Stimulated activated effector memory CD8-positive, alpha-beta T cell treated with anti-CD3 and anti-CD28 coated beads, Interleukin-12 subunit alpha, Interleukin-12 subunit beta, amount 100 ng/mL, for 72 hours (primary cell): ENCODE results near the gene MAP6.
"Not testable (repeated sequence)": the region's sequence is repeated elsewhere in the genome, so short reads cannot be mapped to it uniquely, and the experiment has no call there.

Experiments used
- ATAC-seq: fragments of 150-1000 bp; cut with Tn5 transposase; 2 replicates; pipeline ENCODE4 v1.10.0; 2021
- DNase-seq, 2 donors: peaks; one replicate each; pipeline ENCODE4 v3.0.0; 2021 to 2022; ENCODE audit warnings: low spot score in 2 of 2
- H3K27ac Mint-ChIP-seq: one replicate; pipeline ENCODE4 v1.8.0; 2022; ENCODE audit warnings: mild to moderate bottlenecking, mixed read lengths
- H3K36me3 Mint-ChIP-seq: one replicate; pipeline ENCODE4 v1.8.0; 2022; ENCODE audit warnings: mild to moderate bottlenecking, mixed read lengths
- H3K4me1 Mint-ChIP-seq: one replicate; pipeline ENCODE4 v1.8.0; 2022; ENCODE audit warnings: mixed read lengths
- H3K4me3 Mint-ChIP-seq: one replicate; pipeline ENCODE4 v1.8.0; 2022; ENCODE audit warnings: mild to moderate bottlenecking, mixed read lengths
- H3K9me3 Mint-ChIP-seq: one replicate; pipeline ENCODE4 v1.8.0; 2022; ENCODE audit warnings: mixed read lengths

MAP6 gene

DNA sequence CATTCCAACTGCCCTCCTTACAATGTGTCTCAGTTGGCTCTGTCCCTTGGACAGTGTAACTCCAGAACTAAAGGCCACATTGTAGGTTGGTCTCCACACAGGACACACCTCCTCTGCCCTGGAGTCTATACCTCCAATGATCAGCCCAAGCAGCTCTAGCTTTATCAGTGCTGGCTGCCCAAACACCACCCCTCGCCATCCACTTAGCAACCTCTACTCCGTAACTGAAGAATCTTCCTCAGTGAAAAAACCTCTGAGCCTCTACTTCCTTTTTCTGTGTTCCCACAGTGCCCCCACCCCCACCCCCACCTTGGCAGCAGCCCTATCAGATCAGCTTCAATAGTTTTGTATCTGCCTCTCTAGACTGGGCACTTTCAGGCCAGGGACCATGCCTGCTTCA is 73.4 kb downstream of the MAP6 start:
- Mint-ChIP-seq H3K27ac (no peak overlapping the region), H3K4me1 (peaks cover 17% of the 10 kb centered on the region), H3K36me3 (no peaks in the 10 kb centered on the region), H3K4me3 (no peak overlapping the region), H3K9me3 (no peaks in the 10 kb centered on the region)
- DNase-seq (no peak), ATAC-seq (peak; percentile 33)

DNA sequence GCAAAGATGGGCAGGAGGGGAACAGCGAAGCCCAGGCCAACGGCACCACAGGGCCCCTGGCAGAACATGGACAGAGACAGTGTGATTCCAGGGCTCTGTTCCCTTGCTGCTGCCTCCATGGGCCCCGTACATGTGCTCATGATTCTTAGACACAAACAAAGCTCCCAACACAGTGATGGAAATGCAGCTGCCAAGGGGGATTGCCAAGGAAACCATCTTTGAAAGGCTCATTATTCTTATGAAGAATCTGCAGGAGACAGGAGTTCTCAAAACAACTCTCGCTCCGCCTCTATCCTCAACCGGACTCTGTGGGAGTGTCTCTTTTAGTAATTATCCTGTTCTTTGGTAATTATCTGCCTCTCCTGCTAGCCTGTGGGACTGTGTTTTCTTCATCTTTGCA is 74.6 kb downstream of the MAP6 start:
- Mint-ChIP-seq H3K9me3 (no peaks in the 10 kb centered on the region), H3K36me3 (peaks cover 4% of the 10 kb centered on the region), H3K4me3 (no peak overlapping the region), H3K27ac (no peak overlapping the region), H3K4me1 (peaks cover 17% of the 10 kb centered on the region)
- no peak for DNase-seq
- no peak for ATAC-seq

DNA sequence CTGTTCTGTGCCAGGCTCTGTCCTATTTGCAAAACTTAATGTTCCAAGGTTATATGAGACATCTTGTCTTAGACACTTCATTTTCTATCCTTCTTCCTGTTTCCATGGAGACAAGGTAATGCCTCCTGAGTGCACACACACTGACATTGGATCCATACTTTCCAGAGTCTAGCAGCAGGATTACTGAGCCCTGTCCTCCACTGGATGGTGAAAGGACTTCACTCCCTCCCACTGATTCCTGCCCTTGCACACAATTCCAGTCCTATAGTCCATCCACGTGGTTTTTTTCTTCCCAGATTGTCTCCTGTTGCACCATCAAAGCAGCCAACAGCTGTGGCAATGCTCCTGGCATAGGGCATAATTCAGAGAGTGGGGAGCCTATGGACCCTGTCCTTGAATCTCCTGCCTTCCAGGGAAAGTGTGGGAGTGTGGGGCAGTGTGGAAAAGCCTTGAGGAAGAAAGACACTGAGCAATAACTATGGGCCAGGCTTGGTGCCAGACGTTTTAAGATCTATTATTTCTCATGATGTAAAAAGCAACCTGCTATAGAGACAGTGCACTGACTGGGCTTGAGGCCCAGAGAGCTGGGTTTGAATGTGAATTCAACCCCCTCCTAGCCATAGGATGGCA is 75.4 kb downstream of the MAP6 start:
- H3K4me1 Mint-ChIP-seq = peaks cover 17% of the 10 kb centered on the region
- peaks cover 4% of the 10 kb centered on the region for H3K36me3 Mint-ChIP-seq
- H3K27ac Mint-ChIP-seq = no peak overlapping the region
- ATAC-seq (no peak), DNase-seq (no peak)
- no peaks in the 10 kb centered on the region for H3K9me3 Mint-ChIP-seq
- H3K4me3 Mint-ChIP-seq = no peak overlapping the region

DNA sequence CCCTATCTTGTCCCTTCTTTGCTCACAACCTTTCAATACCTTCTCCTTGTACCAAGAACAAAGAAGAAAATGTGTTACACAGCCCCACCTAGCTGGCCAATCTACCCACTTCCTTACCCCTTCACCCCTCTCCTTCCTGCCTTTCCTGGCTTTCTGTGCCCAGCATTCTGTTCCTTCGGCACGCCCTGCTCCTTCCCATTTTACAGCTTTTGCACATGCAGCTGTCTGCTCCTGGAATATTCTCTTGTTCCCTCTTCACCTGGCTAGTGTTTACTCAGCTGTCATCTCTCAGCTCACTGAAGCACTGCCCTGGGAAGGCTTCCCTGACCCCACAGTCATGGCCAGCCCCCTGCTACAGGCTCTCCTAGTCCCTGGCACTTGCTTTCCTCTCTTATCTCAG is 76.1 kb downstream of the MAP6 start:
- H3K9me3 Mint-ChIP-seq = no peaks in the 10 kb centered on the region
- H3K4me1 Mint-ChIP-seq = peaks cover 17% of the 10 kb centered on the region
- H3K27ac Mint-ChIP-seq = no peak overlapping the region
- ATAC-seq = no peak
- no peak overlapping the region for H3K4me3 Mint-ChIP-seq
- peaks cover 4% of the 10 kb centered on the region for H3K36me3 Mint-ChIP-seq
- DNase-seq = no peak

DNA sequence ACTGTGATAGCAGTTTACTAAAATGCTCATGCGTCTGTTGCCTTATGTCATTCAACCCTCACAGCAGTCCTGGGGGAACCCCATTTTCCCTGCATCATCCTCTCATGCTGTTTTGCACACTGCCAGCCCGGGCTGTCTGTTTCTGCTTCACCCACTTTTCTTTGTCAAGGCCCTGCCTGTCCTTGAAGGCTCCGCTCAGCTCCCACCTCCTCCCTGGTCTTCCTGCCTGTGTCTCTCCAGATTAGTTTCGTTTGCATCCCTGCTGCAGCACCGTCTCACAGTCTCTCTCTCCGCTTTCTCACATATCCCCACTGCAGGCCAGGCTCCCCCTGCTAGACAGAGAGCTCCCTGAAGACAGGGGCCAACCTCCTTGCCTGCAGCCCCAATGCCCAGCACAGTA is 76.9 kb downstream of the MAP6 start:
- Mint-ChIP-seq H3K4me3 (no peak overlapping the region), H3K4me1 (peaks cover 17% of the 10 kb centered on the region), H3K27ac (no peak overlapping the region), H3K9me3 (no peaks in the 10 kb centered on the region), H3K36me3 (peaks cover 4% of the 10 kb centered on the region)
- DNase-seq (no peak), ATAC-seq (no peak)

DNA sequence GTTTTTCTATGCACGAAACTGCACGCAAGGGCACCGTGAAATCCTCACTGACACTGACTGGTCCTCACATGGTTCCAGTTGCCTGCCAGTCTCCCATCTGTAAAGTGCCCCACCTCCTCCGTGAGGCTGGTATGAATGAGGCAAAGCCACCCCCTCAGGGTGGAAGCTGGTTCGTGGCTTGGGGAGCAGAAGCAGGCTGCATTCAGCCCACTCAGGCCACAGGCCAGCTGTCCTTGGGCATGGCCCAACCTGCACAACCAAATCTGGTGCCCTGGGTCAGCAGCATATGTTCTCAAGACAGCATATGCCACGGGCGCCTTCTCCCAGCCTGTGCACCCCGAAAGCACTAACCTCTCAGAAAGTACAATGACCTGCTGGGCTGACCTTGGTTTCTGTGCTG is 77.5 kb downstream of the MAP6 start:
- peaks cover 17% of the 10 kb centered on the region for H3K4me1 Mint-ChIP-seq
- H3K4me3 Mint-ChIP-seq = no peak overlapping the region
- peaks cover 4% of the 10 kb centered on the region for H3K36me3 Mint-ChIP-seq
- no peak for ATAC-seq
- no peaks in the 10 kb centered on the region for H3K9me3 Mint-ChIP-seq
- no peak overlapping the region for H3K27ac Mint-ChIP-seq
- DNase-seq = no peak

DNA sequence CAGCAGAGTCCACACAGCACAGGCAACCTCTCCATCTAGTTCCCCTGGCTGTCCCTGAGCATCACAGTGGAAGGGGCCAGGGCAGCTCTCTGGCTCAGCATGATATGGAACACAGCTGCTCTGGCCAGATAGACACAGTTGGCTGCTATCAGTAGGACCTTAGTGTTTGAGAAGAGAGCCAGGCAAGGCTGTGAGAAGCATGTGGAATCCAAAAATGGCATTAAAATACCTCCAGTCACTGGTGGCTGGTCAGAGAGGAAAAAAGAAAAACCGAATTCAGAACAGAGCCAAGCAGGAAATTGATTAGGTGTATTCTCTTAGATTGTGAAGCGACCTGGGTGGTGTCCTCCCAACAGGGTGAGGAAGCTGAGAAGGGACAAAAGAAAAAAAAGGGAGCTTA is 78.9 kb downstream of the MAP6 start:
- DNase-seq (no peak), ATAC-seq (no peak)
- no peak overlapping the region for H3K27ac Mint-ChIP-seq
- H3K9me3 Mint-ChIP-seq = no peaks in the 10 kb centered on the region
- peaks cover 4% of the 10 kb centered on the region for H3K36me3 Mint-ChIP-seq
- no peak overlapping the region for H3K4me3 Mint-ChIP-seq
- H3K4me1 Mint-ChIP-seq = peaks cover 17% of the 10 kb centered on the region

DNA sequence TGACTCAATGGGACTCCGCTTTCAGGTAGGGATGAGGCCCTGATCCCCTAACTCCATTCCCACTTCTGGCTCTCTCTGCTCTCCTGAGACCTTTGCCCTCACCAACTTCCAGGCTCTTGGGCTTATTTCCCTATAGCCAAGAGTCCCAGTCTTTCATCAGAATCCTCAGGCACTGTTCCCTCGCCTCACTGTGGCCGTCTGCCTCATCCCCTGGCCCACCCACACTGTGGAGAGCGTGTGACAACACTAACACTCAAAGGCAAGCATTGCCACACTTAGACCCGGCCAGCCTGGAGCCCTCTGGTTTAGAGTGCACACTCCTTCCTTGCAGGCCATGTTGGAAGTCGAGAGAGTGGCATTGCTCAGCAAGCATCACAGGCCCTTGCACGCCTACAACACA is 79.8 kb downstream of the MAP6 start:
- ATAC-seq (no peak), DNase-seq (no peak)
- peaks cover 21% of the 10 kb centered on the region for H3K4me1 Mint-ChIP-seq
- peaks cover 4% of the 10 kb centered on the region for H3K36me3 Mint-ChIP-seq
- H3K27ac Mint-ChIP-seq = no peak overlapping the region
- no peak overlapping the region for H3K4me3 Mint-ChIP-seq
- H3K9me3 Mint-ChIP-seq = no peaks in the 10 kb centered on the region

DNA sequence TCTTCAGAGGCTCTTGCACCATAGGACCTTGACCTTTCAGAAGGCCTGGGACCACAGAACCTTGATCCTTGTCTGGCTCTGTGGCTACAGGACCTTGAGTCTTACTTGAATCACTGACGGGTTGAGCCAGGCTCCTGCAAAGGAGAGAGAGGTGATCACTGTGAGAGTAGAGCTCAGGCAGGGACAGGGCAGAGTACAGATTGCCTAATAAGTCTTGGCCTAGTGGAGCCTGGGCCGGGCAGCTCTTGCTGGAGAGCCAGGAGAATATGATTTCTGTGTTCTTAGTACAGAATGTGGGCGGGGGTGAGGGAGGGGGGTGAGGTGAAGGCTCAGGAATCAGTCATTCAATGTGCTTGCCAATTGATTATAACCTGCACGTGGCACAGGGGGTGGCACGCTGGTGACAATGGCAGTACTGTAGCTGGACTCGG is 80.8 kb downstream of the MAP6 start:
- DNase-seq = no peak
- peaks cover 20% of the 10 kb centered on the region for H3K4me1 Mint-ChIP-seq

DNA sequence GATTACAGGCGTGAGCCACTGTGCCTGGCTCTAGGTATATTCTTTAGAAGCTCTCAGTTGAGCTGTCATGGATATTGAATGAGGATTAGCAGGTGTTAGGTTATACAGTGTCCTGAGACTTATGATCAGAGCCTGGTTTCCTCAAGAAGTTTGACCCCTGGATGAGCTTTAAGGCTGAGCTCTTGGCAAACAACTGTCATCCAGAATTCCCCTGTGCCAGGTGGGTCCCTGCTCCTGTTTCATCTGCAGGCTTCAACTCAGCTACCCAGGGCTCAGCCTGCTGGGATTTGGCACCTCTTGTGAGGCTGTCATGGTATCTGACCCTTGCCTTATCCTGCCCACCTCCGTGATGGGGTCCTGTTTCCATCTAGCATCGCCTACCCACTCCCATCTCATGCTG is 82.4 kb downstream of the MAP6 start:
- peaks cover 23% of the 10 kb centered on the region for H3K4me1 Mint-ChIP-seq

More for the DNA sequence above, 80.8 kb downstream of the MAP6 start:
- Mint-ChIP-seq H3K4me3 (no peak overlapping the region), H3K36me3 (peaks cover 4% of the 10 kb centered on the region), H3K9me3 (no peaks in the 10 kb centered on the region), H3K27ac (no peak overlapping the region)
- ATAC-seq = no peak

DNA sequence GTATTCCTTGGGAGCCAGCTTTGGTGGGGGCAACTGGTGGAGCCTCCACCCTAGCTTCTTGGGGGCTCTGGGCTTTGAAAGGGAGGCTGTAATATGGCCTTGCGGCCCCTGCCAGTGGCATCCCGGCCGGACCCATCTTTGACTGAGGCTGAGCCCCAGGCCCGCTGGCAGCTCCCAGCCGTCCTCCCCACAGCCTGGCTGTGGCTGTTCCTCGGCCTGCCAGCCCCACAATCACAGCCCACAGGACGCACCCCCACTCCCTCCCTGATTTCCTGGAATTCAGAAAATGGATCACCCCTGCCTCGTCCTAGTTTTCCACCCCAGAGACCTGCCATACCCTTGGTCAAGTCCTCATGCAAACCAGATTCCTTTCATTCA is 83.6 kb downstream of the MAP6 start:
- Mint-ChIP-seq H3K4me3 (peak overlapping the region; percentile 54), H3K4me1 (peaks cover 24% of the 10 kb centered on the region), H3K27ac (no peak overlapping the region), H3K36me3 (peaks cover 4% of the 10 kb centered on the region), H3K9me3 (no peaks in the 10 kb centered on the region)
- DNase-seq (no peak), ATAC-seq (no peak)

More for the DNA sequence above, 82.4 kb downstream of the MAP6 start:
- H3K9me3 Mint-ChIP-seq = no peaks in the 10 kb centered on the region
- H3K36me3 Mint-ChIP-seq = peaks cover 4% of the 10 kb centered on the region
- no peak for DNase-seq
- H3K27ac Mint-ChIP-seq = no peak overlapping the region
- H3K4me3 Mint-ChIP-seq = no peak overlapping the region
- ATAC-seq = no peak

DNA sequence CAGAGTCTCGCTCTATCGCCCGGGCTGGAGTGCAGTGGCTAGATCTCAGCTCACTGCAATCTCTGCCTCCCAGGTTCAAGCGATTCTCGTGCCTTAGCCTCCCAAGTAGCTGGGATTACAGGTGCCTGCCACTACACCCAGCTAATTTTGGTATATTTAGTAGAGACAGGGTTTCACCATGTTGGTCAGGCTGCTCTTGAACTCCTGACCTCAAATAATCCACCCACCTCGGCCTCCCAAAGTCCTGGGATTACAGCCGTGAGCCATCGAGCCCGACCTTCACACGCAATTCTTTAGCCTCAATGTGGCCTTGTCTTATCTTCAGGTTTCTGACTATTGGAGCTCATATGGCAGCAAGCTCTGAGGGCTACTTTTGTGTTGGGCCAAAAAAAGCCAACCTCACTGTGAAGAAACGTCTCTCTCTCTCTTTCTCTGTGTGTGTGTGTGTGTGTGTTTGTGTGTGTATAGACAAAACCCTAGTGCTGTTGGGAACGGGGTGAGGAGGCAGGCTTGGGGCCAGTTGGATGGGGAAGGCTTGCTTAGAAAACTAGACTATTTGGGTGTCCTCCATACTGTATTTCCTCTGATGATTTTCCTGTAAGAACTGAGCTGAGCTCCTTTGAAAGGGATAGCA is 84.1 kb downstream of the MAP6 start:
- H3K27ac Mint-ChIP-seq = not testable (repeated sequence)

DNA sequence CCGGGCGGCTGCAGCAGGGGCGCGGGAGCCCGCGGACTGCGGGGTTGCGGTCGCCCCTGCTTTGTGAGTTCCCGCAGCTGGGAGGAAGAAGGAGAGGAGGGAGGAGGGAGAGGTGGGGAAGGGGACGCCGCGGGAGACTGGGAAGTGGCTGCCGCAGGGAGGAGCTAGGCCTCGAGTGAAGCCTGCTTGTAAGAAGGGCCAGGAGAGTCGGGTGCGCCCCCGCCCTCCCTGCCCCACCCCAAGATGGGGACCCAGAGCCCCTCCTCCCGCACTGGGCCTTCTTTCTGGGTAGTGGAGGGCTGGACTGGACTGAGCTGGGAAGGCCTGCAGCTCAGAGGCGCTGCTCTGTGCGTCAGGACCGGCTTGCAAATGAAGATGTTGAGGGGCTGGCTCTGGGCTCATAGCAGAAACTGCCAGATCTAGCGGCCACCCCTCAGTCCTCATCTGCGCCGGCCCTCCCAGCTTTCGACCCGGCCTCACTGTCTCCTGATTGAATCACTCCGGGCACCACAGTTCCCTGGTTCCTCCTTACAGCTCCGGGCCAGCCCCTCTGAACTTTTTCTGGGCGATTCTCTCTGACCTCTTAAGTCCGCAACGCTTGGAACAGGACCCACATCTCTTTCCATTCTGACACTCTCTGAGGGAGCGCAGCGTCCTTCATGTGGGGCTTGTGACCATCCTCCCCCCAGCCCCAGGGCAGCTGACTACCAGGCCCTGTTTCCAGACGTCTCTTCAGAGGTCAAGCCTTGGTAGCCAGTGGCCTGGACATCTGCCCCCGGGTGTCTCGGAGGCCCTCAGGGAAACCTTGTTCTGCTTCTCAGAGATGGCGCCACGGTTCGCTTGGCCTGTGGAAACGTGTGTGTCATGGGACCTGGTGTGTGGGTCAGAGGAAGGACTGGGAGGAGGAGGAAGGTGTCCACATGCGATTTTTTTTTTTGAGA is 84.8 kb downstream of the MAP6 start:
- H3K9me3 Mint-ChIP-seq = no peaks in the 10 kb centered on the region
- peaks cover 24% of the 10 kb centered on the region for H3K4me1 Mint-ChIP-seq
- peak overlapping the region; percentile 81 for H3K27ac Mint-ChIP-seq
- DNase-seq (no peak), ATAC-seq (peak; percentile 3)
- no peaks in the 10 kb centered on the region for H3K36me3 Mint-ChIP-seq
- peak overlapping the region; percentile 54 for H3K4me3 Mint-ChIP-seq

More for the DNA sequence above, 84.1 kb downstream of the MAP6 start:
- not testable (repeated sequence) for H3K36me3 Mint-ChIP-seq, H3K9me3 Mint-ChIP-seq, ATAC-seq, DNase-seq
- peaks cover 24% of the 10 kb centered on the region for H3K4me1 Mint-ChIP-seq
- H3K4me3 Mint-ChIP-seq = peak overlapping the region; percentile 54

DNA sequence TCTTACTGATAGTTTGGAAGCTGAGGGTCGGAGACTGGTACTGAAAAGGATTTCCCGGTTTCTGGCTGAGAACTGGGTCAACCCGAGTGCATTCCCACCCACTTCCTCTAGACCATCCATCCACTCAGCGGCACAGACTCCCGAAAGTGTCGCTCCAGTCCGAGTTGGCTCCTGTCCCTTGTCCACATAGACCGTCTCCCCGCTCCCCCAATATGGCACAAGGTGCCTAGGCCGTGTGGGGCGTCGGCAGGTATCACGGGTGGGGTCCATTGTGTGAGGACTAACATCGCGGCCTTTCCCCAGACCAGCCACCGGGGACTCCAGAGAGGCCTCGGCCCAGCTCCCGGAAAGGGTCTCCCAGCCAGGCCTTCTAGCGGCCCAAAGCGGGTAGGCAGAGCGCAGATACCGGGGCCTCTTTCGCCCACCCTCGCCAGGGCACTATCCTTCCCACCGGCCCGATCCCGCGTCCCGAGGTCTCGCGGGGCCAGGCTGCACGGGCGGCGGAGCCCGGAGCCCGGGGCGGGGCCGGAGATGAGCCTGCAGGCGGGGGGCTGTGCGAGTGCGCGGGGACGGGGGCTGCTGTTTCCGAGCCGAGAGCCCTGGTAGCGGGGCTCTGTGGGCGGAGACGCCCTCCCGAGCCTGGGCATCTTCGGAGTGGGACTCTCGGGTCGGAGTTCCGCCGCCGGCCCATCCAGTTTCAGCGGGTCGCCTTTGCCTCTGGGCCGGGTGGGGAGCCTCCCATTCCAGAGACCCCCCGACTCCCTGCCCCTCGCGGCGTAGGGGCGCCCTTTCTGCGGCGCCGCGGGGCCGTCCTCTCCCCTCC is 85.7 kb downstream of the MAP6 start:
- Mint-ChIP-seq H3K4me3 (peak overlapping the region; percentile 74), H3K9me3 (no peaks in the 10 kb centered on the region), H3K27ac (peak overlapping the region; percentile 94), H3K36me3 (no peaks in the 10 kb centered on the region), H3K4me1 (peaks cover 24% of the 10 kb centered on the region)
- ATAC-seq (peak; percentile 90), DNase-seq (peak; percentile 38 to 80)

DNA sequence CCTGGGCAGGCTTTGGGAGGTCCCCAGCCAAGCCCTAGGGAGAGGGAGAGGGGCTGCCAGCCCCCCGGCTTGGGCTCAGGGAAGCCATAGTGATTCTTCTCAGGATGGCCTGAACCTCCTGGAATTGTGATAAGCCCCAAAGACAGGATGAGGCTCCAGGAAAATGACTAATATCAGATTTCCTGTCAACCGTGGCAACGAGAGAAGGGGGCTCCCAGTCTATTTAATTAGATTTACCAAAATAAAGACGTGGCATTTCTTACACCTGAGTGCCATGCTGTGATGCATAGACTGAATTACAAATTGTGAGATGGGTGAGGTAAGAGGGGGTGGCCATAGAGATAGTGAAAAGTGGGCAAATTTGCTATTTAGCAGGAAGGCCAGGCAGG is 86.3 kb downstream of the MAP6 start:
- Mint-ChIP-seq H3K4me3 (peak overlapping the region; percentile 74), H3K27ac (peak overlapping the region; percentile 94), H3K9me3 (no peaks in the 10 kb centered on the region), H3K4me1 (peaks cover 24% of the 10 kb centered on the region), H3K36me3 (no peaks in the 10 kb centered on the region)
- ATAC-seq = peak; percentile 20
- no peak for DNase-seq
